ENCODE results near the gene SEC23IP.
"Not testable (repeated sequence)": the region's sequence is repeated elsewhere in the genome, so short reads cannot be mapped to it uniquely, and the experiment has no call there.

DNA sequence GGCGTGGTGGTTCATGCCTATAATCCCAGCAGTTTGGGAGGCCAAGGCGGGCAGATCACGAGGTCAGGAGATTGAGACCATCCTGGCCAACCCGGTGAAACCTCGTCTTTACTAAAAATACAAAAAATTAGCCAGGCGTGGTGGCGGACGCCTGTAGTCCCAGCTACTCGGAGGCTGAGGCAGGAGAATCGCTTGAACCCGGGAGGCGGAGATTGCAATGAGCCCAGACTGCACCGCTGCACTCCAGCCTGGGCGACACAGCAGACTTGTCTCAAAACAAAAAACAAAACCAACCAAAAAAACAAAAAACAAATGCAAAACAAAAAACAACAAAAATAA, 712 bp upstream of the SEC23IP start:
- TF ChIP-seq, protein P1, sequence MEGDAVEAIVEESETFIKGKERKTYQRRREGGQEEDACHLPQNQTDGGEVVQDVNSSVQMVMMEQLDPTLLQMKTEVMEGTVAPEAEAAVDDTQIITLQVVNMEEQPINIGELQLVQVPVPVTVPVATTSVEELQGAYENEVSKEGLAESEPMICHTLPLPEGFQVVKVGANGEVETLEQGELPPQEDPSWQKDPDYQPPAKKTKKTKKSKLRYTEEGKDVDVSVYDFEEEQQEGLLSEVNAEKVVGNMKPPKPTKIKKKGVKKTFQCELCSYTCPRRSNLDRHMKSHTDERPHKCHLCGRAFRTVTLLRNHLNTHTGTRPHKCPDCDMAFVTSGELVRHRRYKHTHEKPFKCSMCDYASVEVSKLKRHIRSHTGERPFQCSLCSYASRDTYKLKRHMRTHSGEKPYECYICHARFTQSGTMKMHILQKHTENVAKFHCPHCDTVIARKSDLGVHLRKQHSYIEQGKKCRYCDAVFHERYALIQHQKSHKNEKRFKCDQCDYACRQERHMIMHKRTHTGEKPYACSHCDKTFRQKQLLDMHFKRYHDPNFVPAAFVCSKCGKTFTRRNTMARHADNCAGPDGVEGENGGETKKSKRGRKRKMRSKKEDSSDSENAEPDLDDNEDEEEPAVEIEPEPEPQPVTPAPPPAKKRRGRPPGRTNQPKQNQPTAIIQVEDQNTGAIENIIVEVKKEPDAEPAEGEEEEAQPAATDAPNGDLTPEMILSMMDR (IDR thresholded peaks at IDR 0.05), result not testable (repeated sequence)
- not testable (repeated sequence) for TF ChIP-seq POLR2AphosphoS5 (IDR thresholded peaks at IDR 0.05; ENCODE audit: low read depth, low read length); TCF7L2 (IDR thresholded peaks at IDR 0.05; ENCODE audit: low read depth, low read length); SIN3A (IDR thresholded peaks at IDR 0.05; ENCODE audit: borderline replicate concordance, insufficient read depth, low read depth, low read length)
- TF ChIP-seq, protein P2, sequence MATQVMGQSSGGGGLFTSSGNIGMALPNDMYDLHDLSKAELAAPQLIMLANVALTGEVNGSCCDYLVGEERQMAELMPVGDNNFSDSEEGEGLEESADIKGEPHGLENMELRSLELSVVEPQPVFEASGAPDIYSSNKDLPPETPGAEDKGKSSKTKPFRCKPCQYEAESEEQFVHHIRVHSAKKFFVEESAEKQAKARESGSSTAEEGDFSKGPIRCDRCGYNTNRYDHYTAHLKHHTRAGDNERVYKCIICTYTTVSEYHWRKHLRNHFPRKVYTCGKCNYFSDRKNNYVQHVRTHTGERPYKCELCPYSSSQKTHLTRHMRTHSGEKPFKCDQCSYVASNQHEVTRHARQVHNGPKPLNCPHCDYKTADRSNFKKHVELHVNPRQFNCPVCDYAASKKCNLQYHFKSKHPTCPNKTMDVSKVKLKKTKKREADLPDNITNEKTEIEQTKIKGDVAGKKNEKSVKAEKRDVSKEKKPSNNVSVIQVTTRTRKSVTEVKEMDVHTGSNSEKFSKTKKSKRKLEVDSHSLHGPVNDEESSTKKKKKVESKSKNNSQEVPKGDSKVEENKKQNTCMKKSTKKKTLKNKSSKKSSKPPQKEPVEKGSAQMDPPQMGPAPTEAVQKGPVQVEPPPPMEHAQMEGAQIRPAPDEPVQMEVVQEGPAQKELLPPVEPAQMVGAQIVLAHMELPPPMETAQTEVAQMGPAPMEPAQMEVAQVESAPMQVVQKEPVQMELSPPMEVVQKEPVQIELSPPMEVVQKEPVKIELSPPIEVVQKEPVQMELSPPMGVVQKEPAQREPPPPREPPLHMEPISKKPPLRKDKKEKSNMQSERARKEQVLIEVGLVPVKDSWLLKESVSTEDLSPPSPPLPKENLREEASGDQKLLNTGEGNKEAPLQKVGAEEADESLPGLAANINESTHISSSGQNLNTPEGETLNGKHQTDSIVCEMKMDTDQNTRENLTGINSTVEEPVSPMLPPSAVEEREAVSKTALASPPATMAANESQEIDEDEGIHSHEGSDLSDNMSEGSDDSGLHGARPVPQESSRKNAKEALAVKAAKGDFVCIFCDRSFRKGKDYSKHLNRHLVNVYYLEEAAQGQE (IDR thresholded peaks at IDR 0.05; ENCODE audit: insufficient read depth in 1 of 2, low read depth in 2 of 2, low read length in 1 of 2), result not testable (repeated sequence)
